Measurements from ENCODE around the gene THSD4.

THSD4 gene

GRCh38 chr15:71149646-71150557 lies 34.6 kb downstream of the THSD4 start:
- no peaks in the 10 kb centered on the region for H3K4me1 ChIP-seq (ENCODE audit: low read depth, poor library complexity, severe bottlenecking)
- H3K36me3 ChIP-seq (ENCODE audit: insufficient read depth): no peaks in the 10 kb centered on the region
- no peak overlapping the region for H3K4me2 ChIP-seq
- H3K27me3 ChIP-seq (ENCODE audit: insufficient read depth, low read depth): no peaks in the 10 kb centered on the region
- H3K4me3 ChIP-seq (IDR thresholded peaks at IDR 0.05; ENCODE audit: insufficient read depth, low read depth, low read length): no peak overlapping the region
- H4K20me1 ChIP-seq (ENCODE audit: insufficient read depth): no peaks in the 10 kb centered on the region
- TF ChIP-seq CTCF (conservative IDR thresholded peaks at IDR 0.05; ENCODE audit: low read depth, low read length): no peak
- no peak overlapping the region for H3K27ac ChIP-seq
- no peak overlapping the region for H2AFZ ChIP-seq (ENCODE audit: low read depth)
- H3K79me2 ChIP-seq (ENCODE audit: insufficient read depth, low read depth): no peaks in the 10 kb centered on the region
- H3K9ac ChIP-seq: no peak overlapping the region

GRCh38 chr15:71151081-71151480 lies 35.8 kb downstream of the THSD4 start:
- no peak overlapping the region for H3K9ac ChIP-seq
- H3K27me3 ChIP-seq (ENCODE audit: insufficient read depth, low read depth): no peaks in the 10 kb centered on the region
- no peak overlapping the region for H3K27ac ChIP-seq
- H3K4me1 ChIP-seq (ENCODE audit: low read depth, poor library complexity, severe bottlenecking): no peaks in the 10 kb centered on the region
- H3K4me2 ChIP-seq: no peak overlapping the region
- no peak for TF ChIP-seq CTCF (conservative IDR thresholded peaks at IDR 0.05; ENCODE audit: low read depth, low read length)
- H3K79me2 ChIP-seq (ENCODE audit: insufficient read depth, low read depth): no peaks in the 10 kb centered on the region
- H4K20me1 ChIP-seq (ENCODE audit: insufficient read depth): no peaks in the 10 kb centered on the region
- no peaks in the 10 kb centered on the region for H3K36me3 ChIP-seq (ENCODE audit: insufficient read depth)
- H3K4me3 ChIP-seq (IDR thresholded peaks at IDR 0.05; ENCODE audit: insufficient read depth, low read depth, low read length): no peak overlapping the region
- no peak overlapping the region for H2AFZ ChIP-seq (ENCODE audit: low read depth)

DNA sequence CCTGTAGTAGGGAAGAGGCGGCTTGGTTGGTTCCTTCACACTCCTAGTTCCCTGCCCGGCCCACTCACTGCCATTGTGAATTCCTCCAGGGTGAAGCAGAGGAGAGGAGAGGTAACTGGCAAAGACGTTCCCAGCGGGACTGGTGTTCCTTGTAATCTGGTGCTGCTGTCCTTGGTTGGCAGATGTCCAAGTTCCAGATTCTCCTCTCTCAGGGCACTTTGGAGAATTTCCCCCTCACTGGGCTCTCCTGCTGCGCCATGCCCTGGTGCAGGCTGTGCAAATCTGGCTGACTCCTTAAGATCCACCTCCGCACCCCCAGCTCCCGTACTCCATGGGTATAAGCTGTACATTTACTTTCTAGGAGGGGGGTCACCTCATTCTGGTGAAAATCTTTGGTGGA lies 37.3 kb downstream of the THSD4 start:
- Histone ChIP-seq H3K27ac (no peak overlapping the region), H2AFZ (ENCODE audit: low read depth) (no peak overlapping the region), H3K27me3 (ENCODE audit: insufficient read depth, low read depth) (no peaks in the 10 kb centered on the region), H3K4me1 (ENCODE audit: low read depth, poor library complexity, severe bottlenecking) (no peaks in the 10 kb centered on the region), H3K79me2 (ENCODE audit: insufficient read depth, low read depth) (no peaks in the 10 kb centered on the region), H3K36me3 (ENCODE audit: insufficient read depth) (no peaks in the 10 kb centered on the region), H3K9ac (no peak overlapping the region), H3K4me2 (no peak overlapping the region), H4K20me1 (ENCODE audit: insufficient read depth) (no peaks in the 10 kb centered on the region), H3K4me3 (IDR thresholded peaks at IDR 0.05; ENCODE audit: insufficient read depth, low read depth, low read length) (no peak overlapping the region)
- TF ChIP-seq CTCF (conservative IDR thresholded peaks at IDR 0.05; ENCODE audit: low read depth, low read length): no peak

DNA sequence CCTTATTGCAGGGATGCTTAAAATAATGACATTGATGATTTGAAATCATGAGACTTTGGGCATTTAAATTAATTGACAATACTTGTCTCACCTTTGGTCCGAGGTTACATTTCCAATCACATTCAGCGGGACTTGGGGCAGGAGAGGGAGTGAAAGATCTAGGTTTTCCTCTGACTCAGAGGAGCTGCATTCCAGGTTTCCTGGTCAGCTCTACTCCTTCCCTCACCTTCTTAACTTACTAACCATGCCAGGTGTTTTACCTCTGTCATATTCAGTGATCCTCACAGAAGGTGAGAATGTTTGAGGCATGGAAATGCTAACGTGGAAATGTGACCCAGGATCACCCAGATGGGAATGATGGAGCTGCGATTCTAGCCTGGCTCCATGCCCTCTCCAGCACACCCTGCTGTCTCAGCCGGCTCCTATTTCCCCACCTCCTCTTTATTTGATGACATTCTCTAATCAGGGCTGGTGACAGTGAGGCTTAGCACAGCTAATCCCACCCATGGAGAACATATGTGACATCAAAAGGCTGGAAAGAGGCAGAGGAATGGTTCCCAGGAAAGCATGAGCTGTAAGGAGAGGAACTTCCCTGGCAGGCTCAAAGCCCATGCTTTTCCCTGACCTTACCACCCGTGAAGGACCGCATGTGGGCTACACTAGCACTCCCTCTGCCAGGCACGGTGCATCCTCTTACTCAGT lies 38.7 kb downstream of the THSD4 start:
- Histone ChIP-seq H3K4me3 (IDR thresholded peaks at IDR 0.05; ENCODE audit: insufficient read depth, low read depth, low read length) (no peak overlapping the region), H2AFZ (ENCODE audit: low read depth) (no peak overlapping the region), H3K36me3 (ENCODE audit: insufficient read depth) (no peaks in the 10 kb centered on the region), H3K4me2 (no peak overlapping the region), H4K20me1 (ENCODE audit: insufficient read depth) (no peaks in the 10 kb centered on the region), H3K9ac (no peak overlapping the region), H3K27me3 (ENCODE audit: insufficient read depth, low read depth) (no peaks in the 10 kb centered on the region), H3K27ac (no peak overlapping the region), H3K4me1 (ENCODE audit: low read depth, poor library complexity, severe bottlenecking) (no peaks in the 10 kb centered on the region), H3K79me2 (ENCODE audit: insufficient read depth, low read depth) (no peaks in the 10 kb centered on the region)
- TF ChIP-seq CTCF (conservative IDR thresholded peaks at IDR 0.05; ENCODE audit: low read depth, low read length): no peak
